ENCODE measurements around the gene ANKRD16.
"Not testable (repeated sequence)": the region's sequence is repeated elsewhere in the genome, so short reads cannot be mapped to it uniquely, and the experiment has no call there.

Gene ANKRD16

DNA sequence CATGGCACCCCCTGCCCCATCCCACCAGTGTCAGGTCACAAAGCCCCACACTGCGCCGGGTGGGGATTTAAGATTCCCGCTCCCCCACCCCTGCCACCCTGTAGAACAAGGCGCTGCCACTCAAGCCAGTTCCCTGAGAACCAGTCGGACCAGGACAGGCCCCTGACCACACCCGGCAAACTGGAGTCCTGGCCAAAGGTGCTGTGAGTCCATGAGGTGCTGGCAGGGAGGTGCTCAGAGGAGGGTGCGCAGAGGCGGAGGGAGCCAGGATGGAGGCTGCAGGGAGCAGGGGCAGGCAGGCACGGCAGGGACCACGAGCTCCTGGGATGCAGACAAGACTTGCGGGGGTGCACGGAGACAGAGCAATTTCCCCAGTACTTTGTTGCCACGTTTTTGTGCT is 56.7 kb downstream of the ANKRD16 start:
- no peak for DNase-seq

GRCh38 chr10:5831446-5831782 is 58.3 kb downstream of the ANKRD16 start:
- DNase-seq = no peak

- DNase-seq = no peak
These were observed 58.9 kb downstream of the ANKRD16 start for GRCh38 chr10:5830629-5831445.

GRCh38 chr10:5829267-5829666 is 60.4 kb downstream of the ANKRD16 start:
- DNase-seq = no peak

- no peak for DNase-seq
These were observed 61.0 kb downstream of the ANKRD16 start for GRCh38 chr10:5828725-5829124.

DNA sequence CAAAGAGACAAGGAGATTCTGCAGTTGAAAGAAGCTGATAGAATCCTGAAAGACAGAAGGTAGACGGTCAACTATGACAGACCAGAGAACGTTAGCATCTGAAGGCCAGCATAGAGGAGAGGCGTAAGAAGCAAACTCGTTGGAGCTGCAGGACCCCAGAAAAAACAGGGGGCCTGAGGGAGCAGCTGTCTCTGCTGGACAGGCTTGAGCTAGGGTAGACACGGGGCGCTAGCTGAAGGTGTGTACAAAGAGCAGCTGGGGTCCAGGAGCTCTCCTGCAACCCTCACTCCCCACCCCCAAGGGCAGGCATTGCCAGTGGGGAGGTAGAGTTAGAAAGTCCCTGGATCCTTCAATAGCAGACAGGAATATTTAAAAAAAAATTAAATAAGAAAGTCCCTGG is 61.9 kb downstream of the ANKRD16 start:
- DNase-seq = no peak

- DNase-seq = not testable (repeated sequence)
These were observed 63.2 kb downstream of the ANKRD16 start for GRCh38 chr10:5826511-5826910.

DNA sequence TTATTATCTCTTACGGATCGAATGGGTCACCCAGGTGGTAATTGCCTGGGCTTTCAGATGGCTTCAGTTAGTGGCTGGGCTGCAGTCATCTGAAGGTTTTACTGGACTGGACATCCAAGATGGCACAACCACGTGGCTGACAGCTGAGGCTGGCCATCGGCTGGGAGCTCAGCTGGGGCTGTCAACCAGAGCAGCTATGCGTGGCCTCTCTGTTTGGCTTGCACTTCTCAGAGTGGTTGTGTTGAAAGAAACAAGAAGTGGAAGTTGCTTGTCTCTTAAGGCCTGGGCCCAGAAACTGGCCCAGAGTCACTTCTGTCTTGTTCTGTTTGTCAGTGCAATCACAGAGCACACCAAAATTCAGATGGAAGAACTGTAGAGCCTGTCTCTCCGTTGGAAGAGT is 70.8 kb downstream of the ANKRD16 start:
- peak; percentile 61 to 77 (median 74) for DNase-seq

- peak in 1 of 4 experiments; percentile 18 for DNase-seq
These were observed 71.7 kb downstream of the ANKRD16 start for GRCh38 chr10:5818048-5818331.

DNA sequence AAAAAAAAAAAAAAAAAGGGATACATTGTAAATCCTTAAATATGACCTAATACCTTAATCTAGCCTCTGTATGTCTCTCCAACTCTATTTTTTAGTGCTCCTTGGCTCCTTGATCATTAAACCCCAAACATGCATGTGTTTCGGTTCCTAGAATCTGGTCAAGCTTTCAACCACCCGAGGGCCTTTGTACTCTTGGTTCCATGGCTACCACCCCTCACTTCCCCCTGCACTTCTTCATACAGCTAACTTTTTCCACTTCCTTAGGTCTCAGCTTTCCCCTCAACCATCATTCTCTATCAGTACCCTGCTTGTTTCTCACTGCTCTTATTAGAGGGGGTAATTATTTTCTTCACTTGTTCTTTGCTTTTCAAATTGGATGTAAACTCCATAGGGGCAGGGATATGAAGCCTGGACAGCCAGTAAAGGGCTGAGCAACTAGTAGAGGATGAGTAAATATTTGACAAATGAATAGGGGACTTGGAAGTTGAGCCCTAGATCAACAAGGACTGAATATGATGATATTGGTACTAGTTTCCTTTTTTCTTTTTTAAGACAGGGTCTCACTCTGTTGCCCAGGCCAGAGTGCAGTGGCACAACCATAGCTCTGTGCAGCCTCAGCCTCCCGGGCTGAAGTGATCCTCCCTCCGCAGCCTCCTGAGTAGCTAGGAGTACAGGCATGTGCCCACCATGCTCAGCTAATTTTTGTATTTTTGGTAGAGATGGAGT is 72.2 kb downstream of the ANKRD16 start:
- DNase-seq = peak; percentile 24 to 51 (median 44)

GRCh38 chr10:5816170-5816569 is 73.5 kb downstream of the ANKRD16 start:
- DNase-seq = peak in 2 of 4 experiments; percentile 23 to 35

DNA sequence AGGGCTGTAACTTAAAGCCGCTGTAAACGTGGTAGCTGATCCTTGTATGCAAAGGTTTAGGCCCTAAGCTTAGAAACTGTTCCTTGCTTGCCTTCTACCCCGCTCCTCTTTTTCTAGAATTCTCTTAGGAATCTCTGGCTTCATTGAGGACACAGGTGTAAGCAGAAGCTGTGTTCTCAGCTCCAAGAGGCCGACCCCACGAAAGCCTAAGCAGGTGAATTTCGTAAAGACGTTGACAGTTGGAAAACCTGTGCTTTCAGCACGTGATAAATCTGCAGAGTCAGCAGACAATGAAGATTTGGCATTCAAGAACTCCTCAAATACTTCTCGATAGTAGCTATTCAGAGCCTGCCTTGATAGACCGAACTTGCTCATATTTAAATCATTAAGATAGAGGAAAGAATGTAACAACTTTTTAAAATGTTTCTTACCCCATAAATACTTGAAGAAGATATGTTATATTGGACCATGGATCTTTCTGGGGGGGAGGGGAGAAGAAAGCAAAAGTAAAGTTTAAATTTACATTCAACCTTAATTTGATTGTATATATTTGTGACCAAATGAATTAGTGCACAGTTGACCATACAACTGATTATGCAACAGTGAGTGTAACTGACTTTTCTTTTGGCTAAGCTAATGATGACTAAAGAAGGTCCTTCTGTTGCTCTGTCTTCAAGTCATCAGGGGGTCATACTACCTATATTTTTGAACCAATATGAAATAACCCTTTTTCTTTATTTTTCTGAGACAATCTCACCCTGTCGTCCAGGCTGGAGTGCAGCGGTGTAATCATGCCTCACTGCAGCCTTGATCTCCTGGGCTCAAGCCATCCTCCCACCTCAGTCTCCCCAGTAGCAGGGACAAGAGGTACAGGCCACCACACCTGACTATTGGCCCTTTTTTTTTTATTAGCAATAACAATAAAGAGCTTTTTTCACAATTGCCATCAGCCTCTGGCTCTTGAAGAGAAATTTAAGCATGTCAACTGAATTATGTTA is 75.3 kb downstream of the ANKRD16 start:
- DNase-seq = peak in 2 of 4 experiments; percentile 9 to 25

GRCh38 chr10:5813341-5814109 is 76.2 kb downstream of the ANKRD16 start, which contains the start of gene GDI2:
TSS of gene GDI2 (minus strand) at chr10:5813434. CDS start at chr10:5813258, 176 bp downstream.
- peak; percentile 99 for DNase-seq

GRCh38 chr10:5813091-5813340 is 76.7 kb downstream of the ANKRD16 start:
- no peak for DNase-seq

DNA sequence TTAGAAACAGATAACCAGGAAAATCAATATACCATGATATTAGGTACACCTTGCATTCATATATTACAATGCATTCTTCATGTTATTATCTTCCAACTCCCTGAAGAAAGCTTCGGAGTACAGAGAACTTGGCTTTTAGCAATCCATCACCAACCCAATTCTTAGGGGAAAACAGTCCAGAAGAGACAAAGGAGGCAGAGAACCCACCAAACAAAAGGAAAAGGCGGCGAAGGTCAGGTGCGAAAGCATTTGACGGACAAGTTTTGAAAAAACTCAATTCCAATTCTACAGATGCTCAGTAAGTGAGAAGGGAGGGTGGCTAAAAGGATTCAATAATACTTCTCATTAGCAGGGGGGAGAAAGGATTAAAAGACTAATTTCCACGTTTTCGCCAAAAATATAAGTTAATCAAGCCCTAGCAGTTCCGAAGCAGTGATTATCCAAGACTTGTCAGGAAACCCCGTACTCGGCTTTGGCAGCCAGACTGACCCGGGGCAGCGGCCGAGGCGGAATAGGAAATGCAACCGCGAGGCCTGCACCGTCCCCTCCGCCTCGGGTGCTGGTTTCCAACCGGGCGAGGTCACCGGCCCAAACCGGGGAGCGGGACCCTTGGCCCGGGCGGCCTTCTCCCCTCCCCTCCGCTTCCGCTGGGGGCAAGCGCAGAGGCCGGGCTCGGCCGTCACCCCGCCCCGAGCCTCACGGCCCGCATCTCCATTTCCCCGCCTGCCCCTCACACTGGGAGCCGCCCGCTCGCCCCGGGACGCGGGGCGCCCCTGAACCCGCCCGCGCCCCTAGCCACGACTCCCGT is 77.2 kb downstream of the ANKRD16 start:
- peak; percentile 60 to 79 (median 66) for DNase-seq
